B cell (primary cell): ENCODE measurements around the gene TCP11L2. TPM values are rescaled to one million over a fixed set of nuclear protein-coding genes. Genes with fewer than 3 reads are reported as not detected.

Experiments
- ATAC-seq: fragments of 200-7000 bp; cut with Tn5 transposase; one replicate; pipeline ENCODE4 v1.10.0; 2021; ENCODE audit warnings: low read depth, mild to moderate bottlenecking, moderate number of reproducible peaks, moderate library complexity
- CTCF ChIA-PET: fragments of 350-600 bp; sonication (Branson Sonifier 250); formaldehyde crosslinking; loops from one replicate; lab custom pipeline; 2021; ENCODE audit warnings: antibody characterized with exemption, inconsistent platforms; lab: Charles Lee
- POLR2A ChIA-PET: fragments of 350-600 bp; sonication (Branson Sonifier 250); formaldehyde crosslinking; loops from one replicate; lab custom pipeline; 2021; ENCODE audit warnings: antibody characterized with exemption; lab: Charles Lee
- DNase-seq: peaks from one replicate; pipeline ENCODE4 v3.0.0; 2013
- H2AFZ ChIP-seq: 2 replicates; pipeline ENCODE4 v1.6.1; 2012; ENCODE audit warnings: mild to moderate bottlenecking, low read depth, low read length; ENCODE audit not compliant: insufficient read depth, poor library complexity, severe bottlenecking
- H3K27ac ChIP-seq, 2 donors: 1 replicate in 1 of 2; 2 replicates in 1 of 2; pipeline ENCODE4 v1.5.1; 2012 to 2013; ENCODE audit warnings: low read length in 2 of 2, mild to moderate bottlenecking in 2 of 2, moderate library complexity in 1 of 2
- H3K27me3 ChIP-seq, 4 experiments: fragments of 200-600 bp in 1 of 4; sonication (generic) in 1 of 4; replicated peaks in 1 of 4; 1 replicate in 2 of 4; 2 replicates in 2 of 4; pipeline versions ENCODE4 v1.6.1 to v1.7.0; 2013 to 2016; ENCODE audit warnings: low read length in 3 of 4, mild to moderate bottlenecking in 2 of 4, mixed read lengths in 1 of 4, moderate library complexity in 1 of 4; ENCODE audit not compliant: insufficient read depth in 4 of 4, control insufficient read depth in 3 of 4; ENCODE audit errors: control extremely low read depth in 1 of 4
- H3K36me3 ChIP-seq, 2 experiments: replicated peaks in 1 of 2; 1 replicate in 1 of 2; 2 replicates in 1 of 2; pipeline versions ENCODE4 v1.6.1 to v1.7.1; 2013; ENCODE audit warnings: low read length in 1 of 2; ENCODE audit not compliant: insufficient read depth in 2 of 2, control insufficient read depth in 1 of 2; ENCODE audit errors: control extremely low read depth in 1 of 2, extremely low read depth in 1 of 2
- H3K4me1 ChIP-seq, 2 donors: fragments of 200-600 bp in 1 of 2; sonication (generic) in 1 of 2; 1 replicate in 1 of 2; 2 replicates in 1 of 2; pipeline versions ENCODE4 v1.5.1 to v1.6.1; 2013 to 2017; ENCODE audit warnings: low read length in 2 of 2; ENCODE audit not compliant: control insufficient read depth in 2 of 2, insufficient read depth in 2 of 2
- H3K4me2 ChIP-seq: replicated peaks from 2 replicates; pipeline ENCODE3; 2012; ENCODE audit warnings: mild to moderate bottlenecking, low read depth, low read length; ENCODE audit not compliant: poor library complexity, severe bottlenecking
- H3K4me3 ChIP-seq, 5 experiments: fragments of 200-600 bp in 1 of 5; sonication (generic) in 1 of 5; 1 replicate in 3 of 5; 2 replicates in 2 of 5; pipeline versions ENCODE4 v1.5.1 to v1.7.0; 2011 to 2016; ENCODE audit warnings: low read length in 4 of 5, mild to moderate bottlenecking in 4 of 5, low read depth in 2 of 5, control low read depth in 1 of 5, moderate library complexity in 1 of 5; ENCODE audit not compliant: insufficient read depth in 1 of 5; ENCODE audit errors: control extremely low read depth in 1 of 5, extremely low read depth in 1 of 5
- H3K79me2 ChIP-seq: fragments of 200-600 bp; sonication (generic); one replicate; pipeline ENCODE4 v1.6.0; 2016; ENCODE audit warnings: low read length; ENCODE audit not compliant: control insufficient read depth, insufficient read depth
- H3K9ac ChIP-seq: fragments of 200-600 bp; sonication (generic); 2 replicates; pipeline ENCODE4 v1.6.1; 2017; ENCODE audit warnings: mild to moderate bottlenecking, low read length, moderate library complexity
- H3K9me3 ChIP-seq, 3 donors: one replicate each; pipeline versions ENCODE4 v1.6.1 to v1.7.1; 2013; ENCODE audit warnings: low read length in 2 of 3; ENCODE audit not compliant: control insufficient read depth in 2 of 3, insufficient read depth in 1 of 3; ENCODE audit errors: control extremely low read depth in 1 of 3
- H4K20me1 ChIP-seq: 2 replicates; pipeline ENCODE4 v1.6.0; 2012; ENCODE audit warnings: mild to moderate bottlenecking, low read length; ENCODE audit not compliant: insufficient read depth, control insufficient read depth, poor library complexity, severe bottlenecking
- H3K27ac Mint-ChIP-seq: one replicate; pipeline ENCODE4 v1.8.0; 2021; ENCODE audit warnings: mixed read lengths
- H3K27me3 Mint-ChIP-seq: one replicate; pipeline ENCODE4 v1.8.0; 2021; ENCODE audit warnings: mixed read lengths
- H3K4me1 Mint-ChIP-seq: one replicate; pipeline ENCODE4 v1.8.0; 2021; ENCODE audit warnings: mixed read lengths
- H3K4me3 Mint-ChIP-seq: one replicate; pipeline ENCODE4 v1.8.0; 2021; ENCODE audit warnings: mixed read lengths
- H3K9me3 Mint-ChIP-seq: one replicate; pipeline ENCODE4 v1.8.0; 2022; ENCODE audit warnings: mixed read lengths; ENCODE audit not compliant: insufficient read depth
- CTCF ChIP-seq: fragments of 200-600 bp; IDR thresholded peaks from one replicate; pipeline ENCODE4 v1.8.0; 2022; ENCODE audit warnings: antibody characterized with exemption, mild to moderate bottlenecking
- EZH2 ChIP-seq: IDR thresholded peaks from 2 replicates; pipeline ENCODE4 v1.6.1; 2012; ENCODE audit warnings: borderline replicate concordance, low read depth, mild to moderate bottlenecking, moderate library complexity, low read length; ENCODE audit not compliant: insufficient read depth, poor library complexity, severe bottlenecking
- WGBS: methylation state at CpG from one replicate; pipeline ENCODE4 v1.1.5; 2013; ENCODE audit warnings: missing lambda C conversion rate; ENCODE audit not compliant: insufficient coverage; 5-methylcytosine and 5-hydroxymethylcytosine counted together
- intact Hi-C: fragments of 100-400 bp; cut with micrococcal nuclease; formaldehyde crosslinking; loops from one replicate; pipeline ENCODE4 v1.10.0; 2022
- polyA plus RNA-seq: library from polyadenylated mRNA; depleted of rRNA; stranded (reverse); fragments of >200 nt; gene quantifications from 2 replicates; pipeline ENCODE4 v1.2.3, GENCODE V29; 2012
- total RNA-seq, 2 donors: library from RNA; stranded (reverse); fragments of 120-200 nt in 1 of 2; gene quantifications; 1 replicate in 1 of 2; 2 replicates in 1 of 2; pipeline versions ENCODE4 v1.2.3 to v1.2.4, GENCODE V29; 2013 to 2022

The TCP11L2 gene
- total and polyA plus RNA-seq, 2 donors (not counting 1 experiment from before 2014, with no cell fraction given): 30.4 to 306 TPM

DNA sequence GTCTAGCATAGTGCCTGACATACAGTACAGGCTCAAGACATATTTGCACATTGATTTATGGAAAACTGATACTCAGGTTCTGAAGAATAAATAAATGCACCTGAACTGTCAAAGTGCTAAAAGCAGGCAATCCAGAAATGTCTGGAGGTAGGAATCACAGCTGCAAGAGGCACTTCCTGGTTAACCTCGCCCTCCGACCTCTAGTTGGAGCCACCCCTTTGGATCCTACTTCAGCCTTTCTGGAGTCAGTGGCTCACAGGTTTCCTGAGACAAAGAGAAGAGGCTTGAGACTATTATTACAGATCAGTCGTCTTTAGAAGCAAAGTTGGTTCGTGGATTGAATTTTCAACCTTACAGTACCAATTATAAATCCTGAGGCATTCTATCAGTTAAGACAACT lies 13.0 kb downstream of the TCP11L2 start:
- POLR2A ChIA-PET: interaction anchor here (0.8 kb wide), 1 partner anchor 54 kb away, joined by 3 read pairs; no protein-coding TSS in a partner anchor
- 96% methylated on average over 2 of the region's 4 CpGs for WGBS
- Histone ChIP-seq H3K9ac (no peak overlapping the region), H3K4me3 (no peak overlapping the region), H3K79me2 (peaks cover 4% of the 10 kb centered on the region), H3K4me2 (no peak overlapping the region), H3K36me3 (peaks cover 19 to 63% of the 10 kb centered on the region in 2 experiments), H3K4me1 (peaks cover 7 to 9% of the 10 kb centered on the region in 2 donors), H3K9me3 (no peaks in the 10 kb centered on the region), H2AFZ (no peak overlapping the region), H3K27me3 (no peaks in the 10 kb centered on the region), H3K27ac (no peak overlapping the region), H4K20me1 (peaks cover 61% of the 10 kb centered on the region)
- H3K4me3 Mint-ChIP-seq: no peak overlapping the region
- H3K27me3 Mint-ChIP-seq: no peaks in the 10 kb centered on the region
- no peaks in the 10 kb centered on the region for H3K9me3 Mint-ChIP-seq
- peak overlapping the region; percentile 59 for H3K27ac Mint-ChIP-seq
- peaks cover 11% of the 10 kb centered on the region for H3K4me1 Mint-ChIP-seq
- CTCF ChIA-PET: interaction anchor here (1.1 to 2.1 kb wide), 4 partner anchors 11 to 92 kb away, joined by 3 to 10 read pairs (median 4); no protein-coding TSS in a partner anchor
- intact Hi-C loops: no loop called here
- no peak for TF ChIP-seq EZH2
- no peak for TF ChIP-seq CTCF
- ATAC-seq (no peak), DNase-seq (no peak)

DNA sequence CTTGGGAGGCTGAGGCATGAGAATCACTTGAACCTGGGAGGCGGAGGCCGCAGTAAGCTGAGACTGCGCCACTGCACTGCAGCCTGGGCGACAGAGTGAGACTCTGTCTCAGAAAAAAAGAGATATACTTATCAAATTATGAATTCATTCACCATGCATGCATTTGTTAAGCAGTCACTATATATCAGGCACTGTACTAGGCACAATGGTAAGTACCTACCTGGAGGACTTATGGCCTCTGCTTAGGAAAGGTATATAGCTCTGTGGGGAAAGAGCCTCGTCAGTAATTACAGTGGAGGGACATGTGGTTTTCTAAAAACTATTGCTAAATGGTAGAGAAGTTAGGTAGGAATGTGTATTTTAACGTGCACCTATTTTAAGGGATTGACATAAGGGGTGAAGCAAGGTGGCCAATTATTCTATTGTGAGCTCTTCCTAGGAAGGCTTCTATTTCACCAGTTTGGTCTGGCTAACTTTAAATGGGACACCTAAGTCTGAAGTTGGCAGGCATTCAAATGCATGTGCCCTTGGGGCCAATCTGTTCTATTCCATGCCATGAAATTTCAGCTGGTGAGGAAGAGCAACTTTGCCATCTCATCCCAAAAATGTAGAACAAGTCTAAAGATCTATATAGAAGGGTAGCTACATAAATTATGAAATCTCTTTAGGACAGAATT lies 15.0 kb downstream of the TCP11L2 start:
- peaks cover 4% of the 10 kb centered on the region for H3K79me2 ChIP-seq
- intact Hi-C loops: no loop called here
- Mint-ChIP-seq H3K4me3 (no peak overlapping the region), H3K27ac (no peak overlapping the region), H3K27me3 (no peaks in the 10 kb centered on the region), H3K9me3 (no peaks in the 10 kb centered on the region), H3K4me1 (no peaks in the 10 kb centered on the region)
- DNase-seq (no peak), ATAC-seq (no peak)
- TF ChIP-seq CTCF (no peak), EZH2 (no peak)
- H3K4me3 ChIP-seq: no peak overlapping the region
- no peak overlapping the region for H2AFZ ChIP-seq
- H3K27me3 ChIP-seq: no peaks in the 10 kb centered on the region
- no peak overlapping the region for H3K4me2 ChIP-seq
- no peak overlapping the region for H3K27ac ChIP-seq
- ChIA-PET POLR2A (no interaction called here), CTCF (interaction anchor here (1.2 to 1.4 kb wide), 2 partner anchors 91 to 897 kb away, joined by 3 to 5 read pairs; no protein-coding TSS in a partner anchor)
- H3K4me1 ChIP-seq: no peaks in the 10 kb centered on the region
- peaks cover 56% of the 10 kb centered on the region for H4K20me1 ChIP-seq
- WGBS: 100% methylated on average over 5 of the region's 6 CpGs
- no peaks in the 10 kb centered on the region for H3K9me3 ChIP-seq
- H3K36me3 ChIP-seq: peaks cover 20 to 75% of the 10 kb centered on the region in 2 experiments
- H3K9ac ChIP-seq: no peak overlapping the region
